MM.1S (cell line): ENCODE measurements around the gene IL13RA2.

Source experiments
- EZH2phosphoT487 ChIP-seq: fragments of 300-600 bp; sonication (generic); IDR thresholded peaks from 2 replicates; pipeline ENCODE4 v1.6.1; 2018; ENCODE audit warnings: antibody characterized with exemption, low read length
- TF ChIP-seq, protein P1 (sequence below): fragments of 300-600 bp; sonication (generic); IDR thresholded peaks from 2 replicates; pipeline ENCODE4 v1.5.1; 2016; ENCODE audit warnings: antibody characterized with exemption, low read length, mixed read lengths

DNA sequence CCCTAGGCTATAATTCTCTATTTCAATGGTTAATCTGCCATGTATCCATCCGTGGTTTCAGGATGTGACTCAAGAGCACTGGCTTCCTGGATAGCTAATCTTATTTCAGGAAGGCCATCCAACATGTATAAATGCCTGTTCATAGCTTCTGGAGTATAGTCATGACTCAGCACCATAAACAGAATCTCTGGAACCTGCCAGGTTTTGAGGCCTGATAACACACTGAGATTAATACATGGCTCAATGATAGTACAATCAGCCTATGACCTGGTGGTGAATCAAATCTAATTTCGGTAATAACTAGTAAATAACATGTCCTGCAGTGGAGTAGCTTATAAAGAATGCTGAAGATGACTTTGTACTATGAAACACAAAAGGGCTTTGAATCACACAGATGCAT, 5.7 kb upstream of the IL13RA2 start:
- TF ChIP-seq, protein P1, sequence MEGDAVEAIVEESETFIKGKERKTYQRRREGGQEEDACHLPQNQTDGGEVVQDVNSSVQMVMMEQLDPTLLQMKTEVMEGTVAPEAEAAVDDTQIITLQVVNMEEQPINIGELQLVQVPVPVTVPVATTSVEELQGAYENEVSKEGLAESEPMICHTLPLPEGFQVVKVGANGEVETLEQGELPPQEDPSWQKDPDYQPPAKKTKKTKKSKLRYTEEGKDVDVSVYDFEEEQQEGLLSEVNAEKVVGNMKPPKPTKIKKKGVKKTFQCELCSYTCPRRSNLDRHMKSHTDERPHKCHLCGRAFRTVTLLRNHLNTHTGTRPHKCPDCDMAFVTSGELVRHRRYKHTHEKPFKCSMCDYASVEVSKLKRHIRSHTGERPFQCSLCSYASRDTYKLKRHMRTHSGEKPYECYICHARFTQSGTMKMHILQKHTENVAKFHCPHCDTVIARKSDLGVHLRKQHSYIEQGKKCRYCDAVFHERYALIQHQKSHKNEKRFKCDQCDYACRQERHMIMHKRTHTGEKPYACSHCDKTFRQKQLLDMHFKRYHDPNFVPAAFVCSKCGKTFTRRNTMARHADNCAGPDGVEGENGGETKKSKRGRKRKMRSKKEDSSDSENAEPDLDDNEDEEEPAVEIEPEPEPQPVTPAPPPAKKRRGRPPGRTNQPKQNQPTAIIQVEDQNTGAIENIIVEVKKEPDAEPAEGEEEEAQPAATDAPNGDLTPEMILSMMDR: no peak
- no peak for TF ChIP-seq EZH2phosphoT487
